Motor neuron (in vitro differentiated cells): ENCODE data around the gene LY6G5C. TPM values are rescaled to one million over a fixed set of nuclear protein-coding genes. Genes with fewer than 3 reads are reported as not detected.

ENCODE experiments used
- ATAC-seq, 8 experiments: fragments of 200-7000 bp; cut with Tn5 transposase; replicated peaks in 6 of 8; 2 replicates each; pipeline ENCODE4 v1.8.0; 2021; ENCODE audit warnings: mild to moderate bottlenecking in 8 of 8, moderate library complexity in 8 of 8
- H3K27ac ChIP-seq, 2 donors: fragments of 250-450 bp; sonication (Bioruptor Pico); 2 replicates each; pipeline ENCODE4 v1.9.0; 2021; ENCODE audit warnings: antibody characterized with exemption in 2 of 2, mild to moderate bottlenecking in 2 of 2, moderate library complexity in 1 of 2
- H3K4me1 ChIP-seq, 2 donors: fragments of 250-450 bp; sonication (Bioruptor Pico); replicated peaks in 1 of 2; 2 replicates each; pipeline ENCODE4 v1.6.1; 2021; ENCODE audit warnings: antibody characterized with exemption in 2 of 2, mild to moderate bottlenecking in 2 of 2, moderate library complexity in 1 of 2
- H3K4me3 ChIP-seq, 5 donors: fragments of 250-450 bp; sonication (Bioruptor Pico); 2 replicates each; pipeline ENCODE4 v1.9.0; 2021; ENCODE audit warnings: antibody characterized with exemption in 5 of 5, mild to moderate bottlenecking in 5 of 5, moderate library complexity in 4 of 5
- WGBS, 10 experiments: fragments of 450-650 bp; shearing (Covaris generic); methylation state at CpG; one replicate each; pipeline ENCODE4 v1.0.0; 2022; 5-methylcytosine and 5-hydroxymethylcytosine counted together
- in situ Hi-C, 9 experiments: fragments of 400-800 bp; cut with MboI; loops; one replicate each; pipeline ENCODE4 v1.15.0; 2021; ENCODE audit warnings: low sequenced_read_pairs in 9 of 9, low pct_unique_long_range_greater_than_20kb in 2 of 9; ENCODE audit not compliant: unreplicated experiment in 9 of 9
- total RNA-seq, 8 experiments: library from RNA; unstranded; fragments of 300-600 nt; gene quantifications; 2 replicates each; pipeline versions ENCODE4 v1.2.3 to v1.2.4, GENCODE V29; 2022

The LY6G5C gene
- total RNA-seq, 8 experiments from 2014 or later, result 1.3 to 7.1 (median 2.8) TPM

- Histone ChIP-seq H3K27ac (no peak overlapping the region), H3K4me3 (no peak overlapping the region), H3K4me1 (peaks cover 0 to 5% of the 10 kb centered on the region in 2 donors)
- WGBS, 10 experiments, result 80 to 100% (median 93%) methylated on average over 1 to 3 of the region's 3 CpGs; no CpG with 5 or more reads in 5 of the 10 experiments
- in situ Hi-C loops, result no loop called here
- ATAC-seq, result no peak
Observed at GRCh38 chr6:31634131-31634530, 46.7 kb downstream of the LY6G5C start.

- in situ Hi-C loops, result no loop called here
- no peak for ATAC-seq
- Histone ChIP-seq H3K4me1 (peaks cover 0 to 5% of the 10 kb centered on the region in 2 donors), H3K27ac (peak overlapping the region in 1 of 2 donors; percentile 77), H3K4me3 (no peak overlapping the region)
- 80 to 100% (median 92%) methylated on average over 1 to 5 of the region's 7 CpGs; no CpG with 5 or more reads in 7 of the 10 experiments for WGBS, 10 experiments
Observed at GRCh38 chr6:31633447-31633846, 47.4 kb downstream of the LY6G5C start.

- ATAC-seq, result peak in 3 of 8 experiments; percentile 1 to 4 (median 2)
- H3K4me1 ChIP-seq, result peaks cover 0 to 5% of the 10 kb centered on the region in 2 donors
- H3K27ac ChIP-seq, result peak overlapping the region in 1 of 2 donors; percentile 45
- in situ Hi-C loops, result no loop called here
- H3K4me3 ChIP-seq, result no peak overlapping the region
- 67 to 100% (median 96%) methylated on average over 1 to 16 of the region's 26 CpGs; no CpG with 5 or more reads in 5 of the 10 experiments for WGBS, 10 experiments
Observed at GRCh38 chr6:31632279-31632946, 48.5 kb downstream of the LY6G5C start.

- WGBS, 10 experiments, result 30 to 80% methylated on average over 1 to 2 of the region's 32 CpGs; no CpG with 5 or more reads in 8 of the 10 experiments
Observed at GRCh38 chr6:31631681-31632278, 49.1 kb downstream of the LY6G5C start.

GRCh38 chr6:31631209-31631608 lies 49.7 kb downstream of the LY6G5C start:
- H3K27ac ChIP-seq, result no peak overlapping the region
- in situ Hi-C loops, result no loop called here
- WGBS, 10 experiments, result 95% methylated on average over 4 of the region's 16 CpGs; no CpG with 5 or more reads in 9 of the 10 experiments
- peaks cover 0 to 5% of the 10 kb centered on the region in 2 donors for H3K4me1 ChIP-seq
- no peak overlapping the region for H3K4me3 ChIP-seq
- peak in 5 of 8 experiments; percentile 4 to 24 (median 18) for ATAC-seq

More at GRCh38 chr6:31631681-31632278, 49.1 kb downstream of the LY6G5C start:
- peak in 5 of 8 experiments; percentile 6 to 22 (median 19) for ATAC-seq
- Histone ChIP-seq H3K4me3 (no peak overlapping the region), H3K27ac (peak overlapping the region in 1 of 2 donors; percentile 45), H3K4me1 (peaks cover 0 to 5% of the 10 kb centered on the region in 2 donors)
- in situ Hi-C loops, result no loop called here

GRCh38 chr6:31630177-31630934 lies 50.5 kb downstream of the LY6G5C start:
- no peak overlapping the region for H3K4me3 ChIP-seq
- H3K27ac ChIP-seq, result no peak overlapping the region
- WGBS, 10 experiments, result 90 to 100% (median 95%) methylated on average over 1 to 20 of the region's 25 CpGs
- H3K4me1 ChIP-seq, result peaks cover 0 to 5% of the 10 kb centered on the region in 2 donors
- in situ Hi-C loops, result no loop called here
- no peak for ATAC-seq

- 86 to 100% (median 93%) methylated on average over 1 to 5 of the region's 7 CpGs; no CpG with 5 or more reads in 3 of the 10 experiments for WGBS, 10 experiments
- Histone ChIP-seq H3K4me3 (no peak overlapping the region), H3K4me1 (peaks cover 0 to 5% of the 10 kb centered on the region in 2 donors), H3K27ac (no peak overlapping the region)
- no peak for ATAC-seq
- in situ Hi-C loops, result no loop called here
Observed at GRCh38 chr6:31629014-31629413, 51.9 kb downstream of the LY6G5C start.

GRCh38 chr6:31627690-31628287 lies 53.1 kb downstream of the LY6G5C start:
- no peak overlapping the region for H3K4me3 ChIP-seq
- H3K27ac ChIP-seq, result no peak overlapping the region
- in situ Hi-C loops, result no loop called here
- peaks cover 1% of the 10 kb centered on the region in 2 donors for H3K4me1 ChIP-seq
- no peak for ATAC-seq
- WGBS, 10 experiments, result 50 to 100% (median 95%) methylated on average over 1 to 14 of the region's 19 CpGs; no CpG with 5 or more reads in 5 of the 10 experiments

- in situ Hi-C loops, result no loop called here
- Histone ChIP-seq H3K4me1 (peaks cover 7 to 9% of the 10 kb centered on the region in 2 donors), H3K4me3 (no peak overlapping the region), H3K27ac (no peak overlapping the region)
- no peak for ATAC-seq
- 71 to 100% (median 94%) methylated on average over 1 to 7 of the region's 10 CpGs; no CpG with 5 or more reads in 6 of the 10 experiments for WGBS, 10 experiments
Observed at GRCh38 chr6:31626952-31627351, 53.9 kb downstream of the LY6G5C start.

Other genes starting within 250 kb of the LY6G5C start
- gene MICB, start 182.9 kb downstream of the LY6G5C start, total RNA-seq, result 1 to 10 TPM in 5 of 8 experiments, under 1 TPM in 2, not detected in 1; 0.49 to 4.2 (median 1.9) TPM
- gene MCCD1, start 152.1 kb downstream of the LY6G5C start, total RNA-seq, result 1 to 10 TPM in 2 of 8 experiments, under 1 TPM in 5, not detected in 1; 0.38 to 1.9 (median 0.75) TPM
- gene DDX39B, start 139.1 kb downstream of the LY6G5C start, total RNA-seq, result 100 to 1,000 TPM; 238 to 564 (median 386) TPM
- gene ATP6V1G2, start 134.5 kb downstream of the LY6G5C start, total RNA-seq, result 100 to 1,000 TPM in 2 of 8 experiments, 10 to 100 TPM in 3, 1 to 10 TPM in 2, under 1 TPM in 1; 0.25 to 110 (median 48.1) TPM
- 10 to 100 TPM; 24.2 to 44.5 (median 31.6) TPM for gene NFKBIL1, start 133.5 kb downstream of the LY6G5C start, total RNA-seq
- under 1 TPM in 6 of 8 experiments, not detected in 2; 0.11 to 0.76 (median 0.41) TPM for gene LTA, start 108.8 kb downstream of the LY6G5C start, total RNA-seq
- gene TNF, start 105.5 kb downstream of the LY6G5C start, total RNA-seq, result 1 to 10 TPM in 1 of 8 experiments, under 1 TPM in 3, not detected in 4; 0.17 to 3.9 (median 0.68) TPM
- gene LTB, start 98.6 kb downstream of the LY6G5C start, total RNA-seq, result 1 to 10 TPM in 2 of 8 experiments, under 1 TPM in 5, not detected in 1; 0.18 to 1.9 (median 0.81) TPM
- 1 to 10 TPM in 2 of 8 experiments, under 1 TPM in 5, not detected in 1; 0.21 to 2.6 (median 0.63) TPM for gene LST1, start 94.8 kb downstream of the LY6G5C start, total RNA-seq
- gene NCR3, start 88.1 kb downstream of the LY6G5C start, total RNA-seq, result under 1 TPM in 3 of 8 experiments, not detected in 5; 0.29 to 0.71 (median 0.31) TPM
- 1 to 10 TPM in 5 of 8 experiments, not detected in 3; 1.1 to 3.1 (median 2.0) TPM for gene AIF1, start 65.8 kb downstream of the LY6G5C start, total RNA-seq
- 100 to 1,000 TPM in 4 of 8 experiments, 10 to 100 TPM in 4; 53.2 to 259 (median 92.0) TPM for gene PRRC2A, start 60.4 kb downstream of the LY6G5C start, total RNA-seq
- gene BAG6, start 28.4 kb downstream of the LY6G5C start, total RNA-seq, result 100 to 1,000 TPM; 159 to 322 (median 247) TPM
- gene APOM, start 25.2 kb downstream of the LY6G5C start, total RNA-seq, result 1 to 10 TPM; 2.3 to 6.8 (median 5.3) TPM
- gene C6orf47, start 20.3 kb downstream of the LY6G5C start, total RNA-seq, result 10 to 100 TPM; 10.8 to 24.6 (median 15.5) TPM
- gene GPANK1, start 16.1 kb downstream of the LY6G5C start, total RNA-seq, result 10 to 100 TPM; 15.2 to 27.2 (median 22.0) TPM
- 100 to 1,000 TPM; 112 to 225 (median 167) TPM for gene CSNK2B, start 15.0 kb downstream of the LY6G5C start, total RNA-seq
- 10 to 100 TPM in 2 of 8 experiments, 1 to 10 TPM in 6; 3.0 to 20.9 (median 6.3) TPM for gene LY6G5B, start 11.1 kb downstream of the LY6G5C start, total RNA-seq
- 10 to 100 TPM; 43.8 to 69.0 (median 52.5) TPM for gene ABHD16A, start 22.3 kb upstream of the LY6G5C start, total RNA-seq
- not detected for gene LY6G6F, start 25.8 kb upstream of the LY6G5C start, total RNA-seq
- not detected for gene LY6G6D, start 34.3 kb upstream of the LY6G5C start, total RNA-seq
- gene LY6G6C, start 40.7 kb upstream of the LY6G5C start, total RNA-seq, result 1 to 10 TPM in 1 of 8 experiments, under 1 TPM in 4, not detected in 3; 0.16 to 1.6 (median 0.41) TPM
- gene MPIG6B, start 42.3 kb upstream of the LY6G5C start, total RNA-seq, result 1 to 10 TPM in 2 of 8 experiments, under 1 TPM in 6; 0.18 to 1.8 (median 0.58) TPM
- 100 to 1,000 TPM in 5 of 8 experiments, 10 to 100 TPM in 3; 15.5 to 168 (median 120) TPM for gene DDAH2, start 48.2 kb upstream of the LY6G5C start, total RNA-seq
- 100 to 1,000 TPM in 5 of 8 experiments, 10 to 100 TPM in 3; 73.5 to 627 (median 176) TPM for gene CLIC1, start 55.5 kb upstream of the LY6G5C start, total RNA-seq
- gene MSH5, start 58.9 kb upstream of the LY6G5C start, total RNA-seq, result 10 to 100 TPM in 5 of 8 experiments, 1 to 10 TPM in 3; 3.8 to 65.3 (median 11.3) TPM
- gene SAPCD1, start 81.6 kb upstream of the LY6G5C start, total RNA-seq, result 1 to 10 TPM in 7 of 8 experiments, under 1 TPM in 1; 0.87 to 8.0 (median 2.7) TPM
- gene VWA7, start 96.3 kb upstream of the LY6G5C start, total RNA-seq, result 1 to 10 TPM in 6 of 8 experiments, under 1 TPM in 2; 0.63 to 2.9 (median 1.4) TPM
- 100 to 1,000 TPM in 2 of 8 experiments, 10 to 100 TPM in 6; 26.4 to 135 (median 52.7) TPM for gene VARS1, start 114.7 kb upstream of the LY6G5C start, total RNA-seq
- gene LSM2, start 125.9 kb upstream of the LY6G5C start, total RNA-seq, result 10 to 100 TPM; 34.8 to 79.8 (median 47.1) TPM
- gene HSPA1L, start 134.2 kb upstream of the LY6G5C start, total RNA-seq, result 1 to 10 TPM; 1.0 to 4.3 (median 3.1) TPM
- gene HSPA1A, start 134.5 kb upstream of the LY6G5C start, total RNA-seq, result 100 to 1,000 TPM in 2 of 8 experiments, 10 to 100 TPM in 6; 29.3 to 514 (median 92.4) TPM
- gene HSPA1B, start 146.7 kb upstream of the LY6G5C start, total RNA-seq, result 100 to 1,000 TPM in 6 of 8 experiments, 10 to 100 TPM in 2; 68.6 to 489 (median 130) TPM
- 100 to 1,000 TPM in 1 of 8 experiments, 10 to 100 TPM in 7; 22.8 to 106 (median 36.2) TPM for gene NEU1, start 181.8 kb upstream of the LY6G5C start, total RNA-seq
- gene SLC44A4, start 197.9 kb upstream of the LY6G5C start, total RNA-seq, result 1 to 10 TPM in 2 of 8 experiments, under 1 TPM in 5, not detected in 1; 0.07 to 1.0 (median 0.41) TPM
- 100 to 1,000 TPM in 1 of 8 experiments, 10 to 100 TPM in 7; 19.9 to 112 (median 60.3) TPM for gene EHMT2, start 216.6 kb upstream of the LY6G5C start, total RNA-seq
- 10 to 100 TPM in 6 of 8 experiments, 1 to 10 TPM in 2; 1.9 to 34.9 (median 15.9) TPM for gene ZBTB12, start 221.0 kb upstream of the LY6G5C start, total RNA-seq
- gene C2, start 246.7 kb upstream of the LY6G5C start, total RNA-seq, result 10 to 100 TPM in 1 of 8 experiments, 1 to 10 TPM in 6, under 1 TPM in 1; 0.67 to 55.1 (median 1.8) TPM